NCI-H146 treated with DMSO at 0.1 percent for 48 hours (cell line): Measurements from ENCODE around the gene TMEM213.
A peak's percentile ranks its signal among the peaks of the same experiment; 100 is the strongest.
"Not testable (repeated sequence)": the region's sequence is repeated elsewhere in the genome, so short reads cannot be mapped to it uniquely, and the experiment has no call there.

Experiments used
- DNase-seq: peaks from one replicate; lab custom pipeline; 2025; ENCODE audit not compliant: unreplicated experiment; lab: John Stamatoyannopoulos, UW

Gene TMEM213

DNA sequence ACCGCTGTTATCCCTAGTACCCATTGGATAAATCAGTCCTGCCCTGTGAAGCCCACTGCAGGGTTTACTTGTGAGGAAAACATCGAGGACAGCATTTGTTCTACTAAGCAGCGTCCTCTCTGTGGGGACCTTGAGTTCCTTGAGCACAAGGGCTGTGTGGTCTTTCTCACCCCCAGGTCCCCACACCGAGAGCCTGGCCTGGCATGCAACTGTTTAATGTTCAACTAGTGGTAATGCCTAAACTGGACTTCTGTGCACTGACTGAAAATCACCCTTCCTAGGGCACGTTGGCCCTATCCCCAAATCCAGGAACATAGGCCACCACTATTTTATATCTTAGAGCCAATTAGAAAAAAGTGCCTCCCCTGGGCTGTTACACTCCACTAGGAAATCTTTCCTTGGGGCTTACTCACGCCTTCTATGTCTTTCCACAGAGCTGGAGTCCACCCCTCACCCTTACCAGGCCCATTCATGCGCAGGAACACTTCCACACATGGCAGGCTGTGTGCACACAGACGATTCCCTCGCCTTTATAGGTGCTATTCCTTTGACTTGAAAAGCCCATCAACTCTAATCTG is 1.7 kb upstream of the TMEM213 start:
- DNase-seq: no peak

DNA sequence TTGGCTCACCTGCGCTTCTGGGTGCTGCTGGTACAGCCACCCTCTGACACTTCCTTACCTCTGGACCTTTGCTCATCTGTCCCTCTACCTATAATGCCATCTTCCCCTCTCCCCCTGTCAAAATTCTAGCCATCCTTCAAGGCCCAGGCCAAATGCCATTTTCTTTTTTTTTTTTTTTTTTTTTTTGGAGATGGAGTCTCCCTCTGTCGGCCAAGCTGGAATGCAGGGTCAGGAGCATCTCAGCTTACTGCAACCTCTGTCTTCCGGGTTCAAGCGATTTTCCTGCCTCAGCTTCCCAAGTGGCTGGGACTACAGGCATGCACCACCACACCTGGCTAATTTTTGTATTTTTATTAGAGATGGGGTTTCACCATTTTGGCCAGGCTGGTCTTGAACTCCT is 748 bp upstream of the TMEM213 start:
- not testable (repeated sequence) for DNase-seq

DNA sequence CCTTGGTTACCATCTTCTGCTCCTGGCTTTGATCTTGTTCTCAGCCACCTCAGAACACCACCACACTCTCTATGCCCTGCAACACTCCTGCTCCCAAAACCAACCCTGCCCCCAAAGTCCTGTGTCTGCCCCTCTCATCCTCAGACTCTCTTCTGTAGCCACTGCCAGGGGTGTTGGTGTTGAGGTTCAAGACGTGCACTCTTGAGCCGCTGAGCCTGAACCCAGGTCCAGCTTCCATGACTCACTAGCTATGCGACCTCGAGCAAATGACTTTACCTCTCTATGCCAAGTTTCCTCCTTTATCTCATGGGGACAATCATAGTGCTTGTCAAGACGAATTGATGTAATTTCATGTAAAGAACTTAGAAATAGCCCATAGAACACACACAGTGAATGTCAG is 1.0 kb downstream of the TMEM213 start:
- no peak for DNase-seq

DNA sequence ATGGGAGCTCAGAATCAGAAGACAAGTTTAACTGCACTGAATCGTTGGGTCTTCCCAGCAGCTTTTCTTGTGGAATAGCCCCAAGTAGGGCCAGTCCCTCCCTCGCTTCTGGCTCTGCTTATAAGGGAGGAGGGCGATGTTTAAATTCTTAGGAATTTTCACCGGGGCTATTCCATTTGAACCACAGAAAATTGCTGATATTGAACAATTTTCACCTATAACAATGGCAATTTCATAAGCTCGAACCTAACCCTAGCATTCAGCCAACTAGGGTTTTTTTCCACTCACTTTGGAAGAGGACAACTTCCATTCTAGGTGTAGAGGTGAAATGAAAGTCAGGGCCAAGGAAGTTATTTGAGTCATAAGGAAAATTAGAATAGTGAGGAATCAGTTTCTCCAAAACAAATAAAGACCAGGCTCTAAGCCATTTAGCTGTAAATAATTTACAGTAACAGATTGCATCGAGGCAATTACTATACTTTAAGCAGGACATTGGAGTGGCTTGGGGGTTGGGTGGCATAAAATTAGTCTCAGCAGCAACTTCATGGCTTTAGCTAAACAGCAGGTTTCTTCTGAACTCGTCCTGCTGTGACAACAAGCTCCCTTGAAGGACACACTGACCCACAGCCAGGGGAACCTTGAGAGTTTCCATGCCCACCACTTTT is 1.7 kb downstream of the TMEM213 start:
- DNase-seq: no peak

DNA sequence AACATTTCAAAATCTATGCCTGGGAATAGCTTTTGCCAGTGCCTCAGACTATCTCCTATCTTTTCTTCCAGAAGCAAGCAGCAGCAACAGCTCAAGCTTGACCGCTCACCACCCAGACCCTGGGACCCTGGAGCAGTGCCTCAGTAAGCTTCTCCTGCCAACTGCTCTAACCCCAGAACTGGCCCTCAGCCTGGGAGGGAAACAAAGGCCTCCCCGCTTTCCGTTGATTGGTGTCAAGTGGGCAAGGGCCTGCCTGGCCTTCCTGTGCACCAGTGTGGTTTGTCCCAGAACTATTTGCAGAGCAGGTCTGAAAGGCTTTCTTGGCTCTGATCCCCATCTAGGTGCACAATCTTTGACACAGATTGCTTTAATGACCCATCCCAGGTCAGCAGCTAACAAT is 3.5 kb downstream of the TMEM213 start:
- no peak for DNase-seq

DNA sequence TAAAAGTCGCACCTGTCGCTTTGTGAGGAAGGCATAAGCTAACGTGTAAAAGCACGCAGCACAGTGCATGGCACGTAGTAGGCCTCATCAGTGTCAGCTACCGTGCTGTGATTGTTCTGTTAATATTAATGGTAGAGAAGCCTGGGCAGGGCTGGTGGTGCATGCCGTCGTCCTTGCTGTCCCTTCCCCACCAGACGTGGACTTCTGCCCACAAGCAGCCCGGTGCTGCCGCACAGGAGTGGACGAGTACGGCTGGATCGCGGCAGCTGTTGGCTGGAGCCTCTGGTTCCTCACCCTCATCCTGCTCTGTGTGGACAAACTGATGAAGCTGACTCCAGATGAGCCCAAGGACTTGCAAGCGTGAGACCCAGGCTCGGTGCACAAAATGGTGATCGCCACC is 4.9 kb downstream of the TMEM213 start:
- DNase-seq: no peak

DNA sequence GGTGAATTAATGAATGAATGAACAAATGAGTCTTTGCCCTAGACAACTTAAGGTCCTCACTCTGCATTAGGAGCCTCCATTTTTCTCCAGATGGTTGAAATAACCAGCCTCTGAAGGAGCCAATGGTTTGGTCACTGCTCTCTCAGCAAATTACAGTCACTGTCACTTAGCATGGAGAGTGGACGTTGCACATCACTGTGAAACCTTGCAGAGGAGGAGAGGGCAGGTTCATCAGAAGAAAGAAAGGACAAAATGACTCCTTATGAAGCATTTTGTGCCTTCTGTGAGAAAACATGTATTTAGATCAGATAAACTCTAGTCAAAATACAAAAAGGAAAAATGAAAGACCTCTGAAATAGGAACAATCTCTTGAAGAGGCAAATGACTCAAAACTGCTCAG is 6.8 kb downstream of the TMEM213 start:
- DNase-seq: no peak

DNA sequence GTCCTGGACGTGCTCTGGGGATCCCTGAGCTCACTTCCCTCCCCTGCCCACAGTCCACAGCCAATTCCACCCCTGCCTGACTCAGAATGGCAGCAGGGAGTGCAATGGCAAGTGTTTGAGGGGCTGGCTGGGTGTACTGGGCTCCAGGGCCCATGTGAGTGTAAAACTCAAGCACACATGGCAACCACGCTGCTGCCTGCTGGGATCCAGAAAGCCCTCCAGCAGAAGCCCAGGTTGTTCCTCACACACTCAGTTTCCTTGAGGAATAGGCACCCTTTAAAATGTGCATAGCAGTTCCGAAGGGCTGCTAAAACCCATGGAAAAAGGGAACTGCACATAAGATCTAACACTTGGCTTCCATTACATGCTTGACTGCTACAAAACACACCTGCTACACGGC is 11.6 kb downstream of the TMEM213 start:
- no peak for DNase-seq

DNA sequence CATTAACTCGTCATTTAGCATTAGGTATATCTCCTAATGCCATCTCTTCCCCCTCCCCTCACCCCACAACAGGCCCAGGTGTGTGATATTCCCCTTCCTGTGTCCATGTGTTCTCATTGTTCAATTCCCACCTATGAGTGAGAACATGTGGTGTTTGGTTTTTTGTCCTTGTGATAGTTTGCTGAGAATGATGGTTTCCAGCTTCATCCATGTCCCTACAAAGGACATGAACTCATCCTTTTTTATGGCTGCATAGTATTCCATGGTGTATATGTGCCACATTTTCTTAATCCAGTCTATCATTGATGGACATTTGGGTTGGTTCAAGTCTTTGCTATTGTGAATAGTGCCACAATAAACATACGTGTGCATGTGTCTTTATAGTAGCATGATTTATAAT is 13.5 kb downstream of the TMEM213 start:
- not testable (repeated sequence) for DNase-seq

DNA sequence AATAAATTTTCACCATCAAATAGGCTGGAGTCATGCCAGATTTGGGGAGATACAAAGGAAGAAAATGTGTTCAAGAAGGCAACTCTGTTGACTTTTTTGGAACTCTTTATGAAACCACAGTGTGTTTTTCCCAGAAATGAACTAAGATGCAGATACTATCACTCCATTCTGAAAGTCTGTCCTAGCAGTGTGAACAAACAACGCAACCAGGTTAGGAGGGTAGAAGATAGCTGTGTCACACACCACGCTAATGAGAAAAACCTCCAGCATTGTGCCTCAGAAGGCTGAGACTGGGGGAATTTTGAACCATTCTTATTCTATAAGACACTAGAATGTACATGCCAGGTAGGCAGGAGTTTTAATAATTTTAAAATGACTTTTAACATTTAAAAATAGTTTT is 16.2 kb downstream of the TMEM213 start:
- no peak for DNase-seq

DNA sequence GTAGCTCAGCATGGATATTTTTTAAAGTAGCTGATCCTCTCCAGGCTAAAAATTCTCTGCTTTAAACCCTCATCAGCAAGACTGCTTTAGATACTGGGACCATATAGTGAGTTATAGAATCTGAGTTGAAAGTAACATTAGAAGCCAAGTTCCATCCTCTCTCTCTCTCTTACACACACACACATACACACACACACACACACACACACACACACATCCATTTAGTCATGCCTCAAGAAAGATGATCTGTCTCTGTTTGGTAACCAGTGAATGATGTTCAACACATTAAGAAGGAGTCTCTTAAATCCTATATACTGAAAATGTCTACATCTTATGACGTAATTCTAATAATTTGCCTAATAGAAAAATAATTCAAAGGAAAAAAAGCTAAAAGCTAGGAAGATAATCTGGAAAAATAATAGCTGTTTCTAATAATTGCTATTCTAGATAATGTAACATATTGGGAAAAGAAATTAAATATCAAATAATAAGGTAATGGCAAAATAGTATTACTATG is 17.1 kb downstream of the TMEM213 start:
- DNase-seq: no peak

DNA sequence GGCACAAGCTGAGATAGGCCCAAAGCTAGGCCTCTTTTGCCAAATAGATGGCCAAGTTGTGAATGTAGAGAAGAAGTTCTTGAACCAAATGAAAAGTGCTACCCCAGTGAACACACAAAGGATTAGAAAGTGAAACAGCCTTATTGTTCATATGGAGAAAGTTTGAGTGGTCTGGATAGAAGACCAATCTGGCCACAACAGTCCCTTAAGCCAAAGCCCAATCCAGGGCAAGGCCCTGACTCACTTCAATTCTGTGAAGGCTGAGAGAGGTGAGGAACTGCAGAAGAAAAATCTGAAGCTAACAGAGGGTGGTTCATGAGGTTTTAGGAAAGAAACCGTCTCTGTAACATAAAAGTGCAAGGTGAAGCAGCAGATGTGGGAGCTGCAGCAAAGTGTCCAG is 18.9 kb downstream of the TMEM213 start:
- no peak for DNase-seq

DNA sequence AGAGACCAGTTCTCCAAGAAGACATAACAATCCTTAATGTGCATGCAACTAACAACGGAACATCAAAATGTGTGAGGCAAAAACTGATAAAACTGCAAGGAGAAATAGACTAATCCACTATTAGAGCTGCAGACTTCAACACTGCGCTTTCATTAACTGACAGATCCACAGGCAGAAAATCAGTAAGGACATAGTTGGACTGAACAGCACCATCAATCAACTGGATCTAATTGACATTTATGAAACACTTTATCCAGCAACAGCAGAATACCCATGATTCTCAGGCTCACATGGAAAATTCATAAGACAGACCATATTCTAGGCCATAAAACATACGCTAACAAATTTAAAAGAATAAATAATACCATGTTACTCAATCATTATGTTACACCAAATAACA is 21.8 kb downstream of the TMEM213 start:
- DNase-seq: no peak

DNA sequence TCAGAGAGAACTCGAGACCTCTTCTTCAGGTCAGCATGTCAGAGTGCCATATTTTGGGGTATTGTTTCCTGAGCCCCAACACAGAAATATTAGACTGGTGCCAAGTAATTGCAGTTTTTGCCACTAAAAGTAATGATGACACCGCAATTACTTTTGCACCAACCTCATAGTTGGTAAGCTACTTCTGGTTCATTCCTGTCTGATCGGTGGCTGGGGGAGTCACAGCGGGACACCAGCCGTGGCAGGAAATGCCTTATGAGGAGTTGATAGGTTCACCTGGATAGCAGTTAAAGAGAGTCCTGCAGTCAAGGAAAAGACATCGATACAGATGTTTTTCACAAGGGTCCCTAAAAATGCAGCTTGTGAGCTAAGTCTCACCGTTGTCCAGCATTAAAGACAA is 24.1 kb downstream of the TMEM213 start:
- no peak for DNase-seq

DNA sequence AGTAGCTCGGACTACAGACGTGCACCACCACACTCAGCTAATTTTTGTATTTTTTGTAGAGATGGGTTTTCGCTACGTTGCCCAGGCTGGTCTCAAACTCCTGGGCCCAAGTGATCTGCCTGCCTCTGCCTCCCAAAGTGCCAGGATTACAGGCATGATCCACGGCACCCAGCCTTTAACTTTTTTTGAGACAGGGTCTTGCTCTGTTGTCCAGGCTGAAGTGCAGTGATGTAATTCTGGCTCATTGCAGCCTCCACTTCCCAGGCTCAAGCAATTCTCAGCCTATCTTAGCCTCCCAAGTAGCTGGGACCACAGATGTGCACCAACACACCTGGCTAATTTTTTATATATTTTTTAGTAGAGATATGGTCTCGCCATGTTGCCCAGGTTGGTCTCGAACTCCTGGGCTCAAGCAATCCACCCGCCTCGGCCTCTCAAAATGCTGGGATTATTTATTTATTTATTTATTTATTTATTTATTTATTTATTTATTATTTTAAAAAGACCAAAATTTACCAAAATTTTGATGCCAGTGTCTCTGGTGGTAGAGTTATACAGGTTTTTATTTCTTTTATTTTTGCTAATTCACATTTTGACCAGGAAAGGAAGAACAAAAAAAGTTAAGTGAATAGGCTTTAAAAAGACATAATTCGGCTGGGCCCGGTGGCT is 25.2 kb downstream of the TMEM213 start:
- no peak for DNase-seq

DNA sequence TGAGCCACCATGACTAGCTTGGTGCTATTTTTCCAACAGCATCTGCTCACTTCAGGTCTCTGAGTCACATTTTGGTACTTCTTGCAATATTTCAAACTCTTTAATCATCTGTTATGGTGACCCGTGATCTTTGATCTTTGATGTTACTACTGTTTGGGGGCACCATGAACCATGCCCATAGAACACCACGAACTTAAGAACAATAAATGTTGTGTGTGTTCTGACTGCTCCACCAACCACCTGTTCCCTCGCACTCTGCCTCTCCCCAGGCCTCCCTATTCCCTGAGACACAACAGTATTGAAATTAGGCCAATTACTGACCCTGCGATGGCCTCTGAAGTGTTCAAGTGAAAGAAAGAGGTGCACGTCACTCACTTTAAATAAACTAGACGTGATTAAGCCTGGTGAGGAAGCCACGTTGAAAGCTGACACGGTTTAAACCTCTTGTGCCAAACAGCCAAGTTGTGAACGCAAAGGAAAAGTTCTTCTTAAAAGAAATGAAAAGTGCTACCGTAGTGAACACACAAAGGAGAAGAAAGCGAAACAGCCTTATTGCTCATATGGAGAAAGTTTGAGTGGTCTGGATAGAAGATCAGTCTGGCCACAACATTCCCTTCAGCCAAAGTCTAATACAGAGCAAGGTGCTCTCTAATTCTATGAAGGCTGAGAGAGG is 27.4 kb downstream of the TMEM213 start:
- peak; percentile 52 for DNase-seq

DNA sequence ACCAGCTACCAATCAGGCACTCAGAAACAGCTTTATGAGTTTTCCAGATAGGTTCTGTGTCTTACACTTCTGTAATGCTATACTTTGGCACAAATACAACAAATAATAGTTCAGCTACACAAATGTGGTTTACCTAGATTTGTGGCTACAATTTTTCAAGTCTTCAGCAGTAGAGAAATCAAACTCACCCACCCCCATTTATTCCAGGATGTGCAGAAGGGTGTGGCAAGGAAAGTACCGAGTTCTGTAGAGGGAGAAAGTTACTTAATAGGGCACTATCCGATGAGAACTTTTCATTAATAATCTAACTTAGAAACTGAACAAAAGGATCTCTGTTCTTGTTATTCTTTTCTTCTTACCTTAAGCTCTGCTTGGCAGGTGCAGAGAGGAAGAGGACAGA is 30.5 kb downstream of the TMEM213 start:
- no peak for DNase-seq

DNA sequence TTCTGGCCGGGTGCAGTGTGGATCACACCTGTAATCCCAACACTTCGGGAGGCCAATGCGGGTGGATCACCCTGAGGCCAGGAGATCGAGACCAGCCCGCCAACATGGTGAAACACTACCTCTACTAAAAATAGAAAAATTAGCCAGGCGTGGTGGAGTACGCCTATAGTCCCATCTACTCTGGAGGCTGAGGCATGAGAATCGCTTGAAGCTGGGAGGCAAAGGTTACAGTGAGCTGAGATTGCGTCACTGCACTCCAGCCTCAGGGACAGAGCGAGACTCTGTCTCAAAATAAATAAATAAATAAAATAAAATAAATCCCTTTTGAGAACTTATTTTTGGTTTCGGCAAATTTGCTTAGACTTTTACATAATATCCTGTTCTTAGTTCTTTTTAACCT is 31.5 kb downstream of the TMEM213 start:
- DNase-seq: no peak

DNA sequence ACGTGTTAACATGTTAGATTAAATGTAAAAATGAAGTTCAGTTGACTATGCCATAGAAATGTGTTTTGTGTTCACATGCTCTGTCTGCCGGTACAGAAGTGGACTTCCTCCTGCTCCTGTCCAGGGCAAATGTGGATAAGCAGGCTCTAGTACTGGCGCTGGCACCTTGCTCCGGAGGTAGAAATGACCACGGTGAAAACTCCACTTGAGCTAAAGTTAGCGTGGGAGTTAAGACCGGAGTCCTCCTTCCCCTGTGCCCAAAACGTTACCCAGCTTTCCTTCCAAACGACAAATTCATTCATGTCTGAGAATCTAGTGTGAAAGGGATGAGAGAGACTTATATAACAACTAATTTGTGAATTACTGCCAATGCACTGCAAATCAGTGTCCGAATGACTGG is 35.2 kb downstream of the TMEM213 start:
- no peak for DNase-seq

DNA sequence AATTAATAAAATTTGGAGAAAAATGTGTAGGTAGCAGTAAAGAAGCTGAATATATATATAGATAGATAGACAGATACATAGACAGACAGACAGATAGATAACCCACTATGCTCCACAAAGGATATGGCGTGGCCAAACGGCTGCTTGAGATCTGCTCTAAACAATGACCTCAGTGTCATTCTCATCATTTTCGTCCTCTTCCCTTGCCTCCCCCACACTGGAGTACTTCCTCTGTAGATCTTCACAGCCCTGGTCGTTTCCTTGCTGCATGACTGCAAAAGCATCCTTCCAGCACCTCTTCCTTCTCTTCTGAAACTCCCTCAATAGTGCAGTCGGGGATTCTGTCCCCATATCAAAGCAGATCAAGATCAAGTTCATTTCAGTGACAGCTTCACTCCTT is 35.8 kb downstream of the TMEM213 start:
- no peak for DNase-seq

DNA sequence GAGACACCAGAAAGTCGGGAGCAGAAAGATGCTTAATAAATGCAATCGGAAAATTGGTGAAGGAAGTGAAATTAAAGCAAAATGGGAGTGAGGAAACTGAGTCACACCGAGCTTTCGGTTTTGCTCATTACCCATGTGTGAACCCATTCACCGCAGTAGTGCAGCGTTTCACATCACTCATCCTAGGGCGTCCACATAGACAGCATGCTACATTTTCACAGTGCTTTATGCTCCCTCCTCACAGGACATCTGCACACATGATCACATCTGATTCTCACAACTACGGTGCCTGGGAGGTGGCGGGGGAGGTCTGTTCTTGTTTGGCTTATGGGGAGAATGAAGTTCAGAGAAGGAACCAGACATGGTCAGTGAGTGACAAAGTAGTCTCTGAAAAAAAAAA is 36.8 kb downstream of the TMEM213 start:
- DNase-seq: no peak

DNA sequence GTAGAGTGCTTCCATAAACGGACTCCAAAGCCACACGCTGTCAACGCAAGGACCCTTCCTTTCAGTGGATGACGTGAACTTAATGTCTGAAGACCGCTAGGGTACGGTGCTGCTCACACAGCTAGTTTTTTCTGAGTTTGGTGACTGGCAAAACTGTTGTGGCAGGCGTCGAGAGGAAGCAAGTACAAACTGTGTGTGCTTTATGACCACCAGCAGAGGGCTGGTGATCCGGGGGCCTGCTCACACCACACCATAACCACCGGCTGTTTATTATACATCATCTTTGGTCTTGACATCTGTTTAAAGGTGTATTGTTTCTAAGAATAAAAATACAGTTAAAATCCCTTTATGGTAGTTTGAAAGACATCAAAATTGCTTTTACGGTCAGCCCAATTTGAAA is 37.3 kb downstream of the TMEM213 start:
- DNase-seq: no peak
